GM23338 (cell line): ENCODE results near the gene IKBKE.

Experiments
- CREB1 ChIP-seq: fragments of 250-450 bp; sonication (Bioruptor Pico); IDR thresholded peaks from 2 replicates; pipeline ENCODE4 v1.5.0; 2020; ENCODE audit warnings: low read depth, mild to moderate bottlenecking, moderate library complexity
- CTCF ChIP-seq, 2 experiments: fragments of 200-600 bp in 1 of 2; sonication (generic) in 1 of 2; conservative IDR thresholded peaks; 2 replicates each; pipeline versions ENCODE4 v1.5.1 to v1.6.1; 2016 to 2017; ENCODE audit warnings: antibody characterized with exemption in 2 of 2, low read depth in 2 of 2, mild to moderate bottlenecking in 2 of 2, moderate library complexity in 1 of 2
- EZH2 ChIP-seq: fragments of 200-600 bp; sonication (generic); IDR thresholded peaks from one replicate; pipeline ENCODE4 v1.8.0; 2017; ENCODE audit warnings: antibody characterized with exemption, mild to moderate bottlenecking, low read depth; ENCODE audit not compliant: unreplicated experiment
- EZH2phosphoT487 ChIP-seq: fragments of 200-600 bp; sonication (generic); IDR thresholded peaks from one replicate; pipeline ENCODE4 v1.8.1; 2018; ENCODE audit warnings: antibody characterized with exemption; ENCODE audit not compliant: unreplicated experiment
- POLR2AphosphoS5 ChIP-seq: IDR thresholded peaks from 2 replicates; pipeline ENCODE4 v1.6.1; 2016; ENCODE audit warnings: antibody characterized with exemption, low read depth
- REST ChIP-seq: IDR thresholded peaks from one replicate; pipeline ENCODE4 v1.6.1; 2018; ENCODE audit warnings: antibody characterized with exemption; ENCODE audit not compliant: unreplicated experiment
- ZNF331 ChIP-seq: fragments of 250-450 bp; sonication (Bioruptor Pico); IDR thresholded peaks from 2 replicates; pipeline ENCODE4 v1.5.0; 2020; ENCODE audit warnings: low read depth, mild to moderate bottlenecking, moderate library complexity

GRCh38 chr1:206505702-206506355 lies 35.6 kb downstream of the IKBKE start:
- TF ChIP-seq CTCF (conservative IDR thresholded peaks at IDR 0.05; ENCODE audit: low read depth in 2 of 2), result peak; percentile 60 to 62
- no peak for TF ChIP-seq ZNF331
- TF ChIP-seq EZH2phosphoT487, result no peak
- TF ChIP-seq EZH2, result no peak
- no peak for TF ChIP-seq POLR2AphosphoS5
- no peak for TF ChIP-seq REST
- no peak for TF ChIP-seq CREB1 (CRISPR knock-in tag)
